Thoracic aorta endothelial cell (primary cell): ENCODE measurements around the gene ZC3H15. TPM values are rescaled to one million over a fixed set of nuclear protein-coding genes. Genes with fewer than 3 reads are reported as not detected.

ENCODE experiments used
- total RNA-seq: library from RNA; depleted of rRNA; stranded (reverse); fragments of >200 nt; gene quantifications from 2 replicates; pipeline ENCODE4 v1.2.3, GENCODE V29; 2012

Gene ZC3H15
- 118 and 122 TPM in 2 replicates for total RNA-seq

GRCh38 chr2:186485871-186486650 lies at the start of gene ZC3H15:
ZC3H15 (plus strand) TSS chr2:186486260; CDS start chr2:186486383, 123 bp downstream.

Other genes with a start within 250 kb of the ZC3H15 start
- 235 and 337 TPM in 2 replicates for gene ITGAV, start 103.8 kb downstream of the ZC3H15 start, total RNA-seq
- 22.5 and 29.9 TPM in 2 replicates for gene FAM171B, start 207.8 kb downstream of the ZC3H15 start, total RNA-seq